HFF-Myc (cell line): Measurements from ENCODE around the gene FAM83F.
A peak's percentile ranks its signal among the peaks of the same experiment; 100 is the strongest.

ENCODE experiments used
- DNase-seq: peaks from one replicate; pipeline ENCODE4 v3.0.0-alpha.2; 2011; ENCODE audit warnings: low read depth; ENCODE audit errors: extremely low read depth
- H3K4me3 ChIP-seq: replicated peaks from 2 replicates; pipeline ENCODE4 v1.5.1; 2011; ENCODE audit warnings: low read depth, mild to moderate bottlenecking, control low read depth, low read length
- TF ChIP-seq, protein P1 (sequence below): IDR thresholded peaks from 2 replicates; pipeline ENCODE4 v1.5.1; 2012; ENCODE audit warnings: mild to moderate bottlenecking, low read depth, low read length, control low read depth; ENCODE audit errors: missing control alignments

The FAM83F gene

GRCh38 chr22:40036591-40037225, 42.0 kb downstream of the FAM83F start:
- peak; percentile 17 for DNase-seq
- H3K4me3 ChIP-seq, result no peak overlapping the region
- TF ChIP-seq, protein P1, sequence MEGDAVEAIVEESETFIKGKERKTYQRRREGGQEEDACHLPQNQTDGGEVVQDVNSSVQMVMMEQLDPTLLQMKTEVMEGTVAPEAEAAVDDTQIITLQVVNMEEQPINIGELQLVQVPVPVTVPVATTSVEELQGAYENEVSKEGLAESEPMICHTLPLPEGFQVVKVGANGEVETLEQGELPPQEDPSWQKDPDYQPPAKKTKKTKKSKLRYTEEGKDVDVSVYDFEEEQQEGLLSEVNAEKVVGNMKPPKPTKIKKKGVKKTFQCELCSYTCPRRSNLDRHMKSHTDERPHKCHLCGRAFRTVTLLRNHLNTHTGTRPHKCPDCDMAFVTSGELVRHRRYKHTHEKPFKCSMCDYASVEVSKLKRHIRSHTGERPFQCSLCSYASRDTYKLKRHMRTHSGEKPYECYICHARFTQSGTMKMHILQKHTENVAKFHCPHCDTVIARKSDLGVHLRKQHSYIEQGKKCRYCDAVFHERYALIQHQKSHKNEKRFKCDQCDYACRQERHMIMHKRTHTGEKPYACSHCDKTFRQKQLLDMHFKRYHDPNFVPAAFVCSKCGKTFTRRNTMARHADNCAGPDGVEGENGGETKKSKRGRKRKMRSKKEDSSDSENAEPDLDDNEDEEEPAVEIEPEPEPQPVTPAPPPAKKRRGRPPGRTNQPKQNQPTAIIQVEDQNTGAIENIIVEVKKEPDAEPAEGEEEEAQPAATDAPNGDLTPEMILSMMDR, result peak; percentile 82

DNA sequence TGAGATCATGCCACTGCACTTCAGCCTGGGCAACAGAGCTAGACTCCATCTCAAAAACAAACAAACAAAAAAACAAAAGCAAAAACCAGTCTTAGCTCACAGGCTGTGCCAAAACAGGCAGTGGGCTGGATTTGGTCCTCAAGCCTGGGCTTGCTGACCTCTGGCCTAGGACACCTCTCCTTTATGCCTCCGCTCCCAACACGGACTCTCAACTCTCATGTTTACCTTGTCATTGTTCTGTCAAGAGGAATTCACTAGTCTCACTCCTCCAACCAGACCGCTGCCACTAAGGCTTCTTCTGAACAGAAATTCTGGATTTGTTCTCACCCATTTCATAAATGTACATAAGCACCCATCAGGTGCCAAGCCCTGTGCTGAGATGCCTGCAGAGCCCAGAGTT, 42.6 kb downstream of the FAM83F start:
- TF ChIP-seq, protein P1, result no peak
- no peak for DNase-seq
- no peak overlapping the region for H3K4me3 ChIP-seq

- no peak for DNase-seq
- TF ChIP-seq, protein P1, result no peak
- no peak overlapping the region for H3K4me3 ChIP-seq
Observed at GRCh38 chr22:40039482-40040115, 44.8 kb downstream of the FAM83F start.

GRCh38 chr22:40040927-40041326, 46.2 kb downstream of the FAM83F start:
- H3K4me3 ChIP-seq, result no peak overlapping the region
- TF ChIP-seq, protein P1, result no peak
- DNase-seq, result no peak

DNA sequence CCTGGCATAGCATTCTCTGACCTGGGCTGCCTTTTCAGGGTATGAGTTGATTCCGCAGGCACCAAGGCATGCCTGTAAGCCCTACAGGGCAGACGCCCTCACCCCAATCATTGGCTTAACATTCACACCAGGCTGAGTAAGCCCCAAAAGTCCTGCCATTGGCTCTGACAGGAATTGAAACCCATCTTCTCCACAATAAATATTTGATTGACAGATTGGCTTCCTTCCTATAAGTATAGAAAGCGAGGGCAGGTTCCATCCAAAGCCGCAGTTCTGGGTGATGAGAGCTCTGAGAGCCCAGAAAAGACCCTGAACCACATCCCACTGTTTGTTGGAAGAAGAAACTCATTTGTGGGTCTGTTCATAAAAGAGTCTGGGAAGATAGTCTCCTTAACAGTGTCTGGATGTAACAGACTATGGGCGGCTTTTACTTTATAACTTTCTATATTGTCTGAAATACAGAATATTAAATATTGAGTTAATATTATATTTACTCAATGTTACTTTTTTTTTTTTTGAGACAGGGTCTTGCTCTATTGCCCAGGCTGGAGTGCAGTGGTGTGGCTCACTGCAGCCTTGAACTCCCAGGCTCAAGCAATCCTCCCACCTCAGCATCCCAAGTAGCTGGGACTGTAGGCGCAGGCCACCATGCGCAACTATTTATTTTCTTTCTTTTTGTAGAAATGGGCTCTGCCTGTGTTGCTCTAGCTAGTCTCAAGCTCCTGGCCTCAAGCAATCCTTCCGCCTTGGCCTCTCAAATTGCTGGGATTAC, 46.8 kb downstream of the FAM83F start:
- DNase-seq, result no peak
- TF ChIP-seq, protein P1, result no peak
- H3K4me3 ChIP-seq, result no peak overlapping the region

- TF ChIP-seq, protein P1, result no peak
- H3K4me3 ChIP-seq, result no peak overlapping the region
- no peak for DNase-seq
Observed at GRCh38 chr22:40042312-40042711, 47.6 kb downstream of the FAM83F start.
